COR-L47 (cell line): ENCODE measurements around the gene AOC2.
"Not testable (repeated sequence)": the region's sequence is repeated elsewhere in the genome, so short reads cannot be mapped to it uniquely, and the experiment has no call there.

Source experiments
- DNase-seq: peaks from one replicate; lab custom pipeline; 2025; lab: John Stamatoyannopoulos, UW

Gene AOC2

DNA sequence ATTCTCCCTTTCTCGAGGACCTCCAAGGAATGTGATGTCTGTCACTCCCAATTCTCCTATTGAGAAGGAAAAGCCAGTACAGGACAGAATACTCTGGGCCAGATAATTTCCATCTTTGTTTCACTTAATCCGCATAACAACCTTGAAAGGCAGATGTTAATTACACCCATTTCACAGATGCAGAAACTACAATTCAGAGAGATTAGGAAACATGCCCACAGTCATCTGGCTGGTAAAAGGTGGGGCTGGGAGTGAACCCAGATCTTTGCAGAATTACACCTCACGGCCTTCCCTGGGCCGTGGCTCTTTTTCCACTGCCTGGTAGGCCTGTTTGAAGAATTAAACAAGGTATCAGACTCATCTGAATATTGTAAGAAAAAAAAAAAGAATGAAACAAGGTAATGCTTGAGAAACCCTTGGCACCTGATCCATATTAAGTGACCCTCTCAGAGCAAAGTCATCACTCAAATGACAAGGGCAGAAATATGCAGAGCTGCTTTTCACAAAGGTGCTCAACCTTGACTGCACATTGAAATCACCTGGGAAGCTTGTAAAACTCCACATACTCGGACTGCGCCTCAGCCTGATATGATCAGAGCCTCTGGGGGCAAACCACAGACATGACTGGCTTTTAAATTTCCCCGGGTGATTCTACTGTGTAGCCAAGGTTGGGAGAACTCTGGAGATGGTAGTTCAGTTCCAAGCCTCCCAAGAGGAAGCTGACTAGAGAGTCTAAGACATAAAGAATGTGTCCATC lies 39.6 kb downstream of the AOC2 start:
- DNase-seq, result no peak

DNA sequence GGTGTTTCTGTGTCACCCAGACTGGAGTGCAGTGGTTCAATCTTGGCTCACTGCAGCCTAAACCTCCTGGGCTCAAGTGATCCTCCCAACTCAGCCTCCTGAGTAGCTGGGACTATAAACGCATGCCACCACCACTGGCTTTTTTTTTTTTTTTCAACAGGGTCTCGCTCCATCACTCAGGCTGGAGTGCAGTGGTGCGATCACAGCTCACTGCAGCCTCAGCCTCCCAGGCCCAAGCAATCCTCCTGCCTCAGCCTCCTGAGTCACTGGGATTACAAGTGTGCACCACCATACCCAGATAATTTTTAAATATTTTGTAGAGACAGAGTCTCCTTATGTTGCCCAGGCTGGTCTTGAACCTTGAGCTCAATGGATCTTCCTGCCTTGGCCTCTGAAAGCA lies 41.4 kb downstream of the AOC2 start:
- DNase-seq, result not testable (repeated sequence)

- DNase-seq, result no peak
Measured at GRCh38 chr17:42886283-42887176, 42.1 kb downstream of the AOC2 start.

- no peak for DNase-seq
Measured at GRCh38 chr17:42889809-42890208, 45.4 kb downstream of the AOC2 start.

DNA sequence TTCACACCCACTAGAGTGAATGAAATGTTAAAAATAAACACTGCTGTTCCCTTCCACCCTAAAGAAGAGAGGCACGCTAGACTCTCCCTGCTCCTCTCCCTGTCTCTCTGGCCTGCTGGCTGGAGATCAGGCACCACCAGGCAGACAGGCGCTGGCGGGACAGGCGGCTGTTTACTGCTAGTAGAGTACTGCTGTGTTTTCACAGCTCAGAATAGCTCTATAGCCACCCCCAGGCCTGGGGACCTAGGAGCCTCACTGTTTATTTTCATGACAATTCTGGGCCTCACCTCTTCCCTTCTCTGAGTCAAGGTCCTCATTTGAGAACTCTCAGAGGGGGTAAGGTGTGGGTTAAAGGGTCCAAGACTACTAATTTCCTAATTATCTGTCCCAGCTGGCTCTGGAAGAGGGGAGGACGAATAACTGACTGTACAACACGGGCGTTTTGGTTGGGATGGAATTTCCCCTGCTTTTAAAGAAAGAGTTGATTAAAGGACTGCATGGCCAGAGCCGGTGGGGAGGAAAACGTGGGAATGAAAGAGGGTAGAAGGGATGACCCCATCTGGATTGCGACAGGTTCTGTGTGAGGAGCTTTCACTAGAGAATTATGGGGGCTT lies 47.3 kb downstream of the AOC2 start:
- DNase-seq, result peak; percentile 3

DNA sequence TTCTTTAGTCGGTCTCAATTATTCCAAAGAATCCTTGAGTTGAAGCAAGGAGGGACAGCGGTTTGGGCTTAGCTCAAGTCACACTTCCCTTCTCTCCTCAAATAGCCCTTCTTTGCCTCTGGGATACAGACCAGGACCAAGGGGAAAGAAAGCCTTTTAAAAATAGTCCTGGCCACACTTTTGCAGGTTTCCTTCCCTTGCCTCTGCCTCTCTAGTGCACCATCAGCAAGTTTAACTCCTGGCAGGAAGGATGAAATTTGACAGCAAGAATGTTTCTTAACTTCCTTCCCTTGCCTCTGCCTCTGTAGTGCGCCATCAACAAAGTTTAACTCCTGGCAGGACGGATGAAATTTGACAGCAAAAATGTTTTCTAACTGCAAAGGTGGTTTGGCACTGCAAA lies 49.0 kb downstream of the AOC2 start:
- DNase-seq, result no peak

GRCh38 chr17:42894283-42895184 lies 50.2 kb downstream of the AOC2 start:
- DNase-seq, result no peak

DNA sequence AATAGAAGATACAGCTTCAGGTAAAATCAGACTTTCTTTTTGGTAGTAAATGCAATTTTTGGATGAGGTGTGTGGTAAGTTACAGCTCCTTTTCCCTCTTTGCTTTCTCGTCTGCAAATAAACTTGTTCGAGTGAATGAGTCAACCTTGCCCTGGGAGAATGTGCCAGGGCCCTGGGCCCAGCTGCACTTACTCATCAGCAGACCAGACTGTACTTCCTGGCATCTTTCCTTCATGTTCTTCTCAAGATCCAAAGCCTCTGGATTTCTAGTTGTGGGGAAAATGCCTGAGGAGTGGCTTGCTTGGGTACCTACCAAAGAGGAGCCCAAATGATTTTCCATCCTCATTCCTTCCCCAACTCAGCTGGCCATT lies 50.8 kb downstream of the AOC2 start:
- no peak for DNase-seq

DNA sequence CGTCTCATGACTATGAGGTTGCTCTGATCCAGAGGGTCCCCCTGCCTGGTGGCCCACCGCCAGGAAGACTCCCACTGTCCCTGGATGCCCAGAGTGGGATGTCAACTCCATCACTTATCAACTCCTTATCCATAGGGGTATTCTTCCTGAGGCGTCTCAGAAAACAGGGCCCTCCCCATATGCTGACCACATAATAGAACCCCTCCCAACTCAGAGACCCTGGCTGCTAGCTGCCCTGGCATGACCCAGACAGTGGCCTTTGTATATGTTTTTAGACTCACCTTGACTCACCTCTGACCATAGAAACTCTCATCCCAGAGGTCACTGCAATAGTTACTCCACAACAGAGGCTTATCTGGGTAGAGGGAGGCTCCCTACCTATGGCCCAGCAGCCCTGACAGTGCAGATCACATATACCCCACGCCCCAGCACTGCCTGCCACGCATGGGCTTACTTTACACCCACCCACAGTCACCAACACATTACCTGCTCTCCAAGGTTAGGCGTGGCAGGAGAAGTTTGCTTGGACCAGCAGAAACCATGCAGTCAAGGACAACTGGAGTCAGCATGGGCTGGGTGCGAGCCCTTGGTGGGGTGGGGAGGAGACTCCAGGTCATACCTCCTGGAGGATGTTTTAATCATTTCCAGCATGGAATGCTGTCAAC lies 53.9 kb downstream of the AOC2 start:
- no peak for DNase-seq

DNA sequence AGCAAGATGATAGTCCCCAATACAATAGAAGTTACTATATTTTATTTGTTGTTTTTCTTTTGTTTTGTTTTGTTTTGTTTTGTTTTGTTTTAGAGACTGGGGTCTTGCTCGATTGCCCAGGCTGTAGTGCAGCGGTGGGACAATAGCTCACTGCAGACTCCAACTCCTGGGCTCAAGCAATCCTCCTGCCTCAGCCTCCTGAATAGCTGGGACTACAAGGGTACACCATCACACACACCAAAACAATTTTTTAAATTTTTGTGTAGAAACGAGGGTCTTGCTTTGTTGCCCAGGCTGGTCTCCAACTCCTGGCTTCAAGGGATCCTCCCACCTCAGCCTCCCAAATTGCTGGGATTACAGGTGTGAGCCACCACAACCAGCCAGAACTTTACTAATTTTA lies 55.6 kb downstream of the AOC2 start:
- DNase-seq, result not testable (repeated sequence)
